Erythroblast (primary cell): ENCODE measurements around the gene TTLL5.
A peak's percentile ranks its signal among the peaks of the same experiment; 100 is the strongest.

Experiments
- DNase-seq, 2 experiments: peaks; one replicate each; lab custom pipeline; 2025; lab: John Stamatoyannopoulos, UW
- GATA1 ChIP-seq: IDR thresholded peaks from 2 replicates; pipeline ENCODE4 v1.6.1; 2011; ENCODE audit warnings: low read depth, mild to moderate bottlenecking, control low read depth, low read length, moderate library complexity
- POLR2A ChIP-seq: IDR thresholded peaks from 2 replicates; pipeline ENCODE4 v1.6.1; 2011; ENCODE audit warnings: mild to moderate bottlenecking, low read length

Gene TTLL5

GRCh38 chr14:75968456-75968855 is 307.4 kb downstream of the TTLL5 start:
- DNase-seq = no peak
- no peak for TF ChIP-seq GATA1
- TF ChIP-seq POLR2A = no peak

DNA sequence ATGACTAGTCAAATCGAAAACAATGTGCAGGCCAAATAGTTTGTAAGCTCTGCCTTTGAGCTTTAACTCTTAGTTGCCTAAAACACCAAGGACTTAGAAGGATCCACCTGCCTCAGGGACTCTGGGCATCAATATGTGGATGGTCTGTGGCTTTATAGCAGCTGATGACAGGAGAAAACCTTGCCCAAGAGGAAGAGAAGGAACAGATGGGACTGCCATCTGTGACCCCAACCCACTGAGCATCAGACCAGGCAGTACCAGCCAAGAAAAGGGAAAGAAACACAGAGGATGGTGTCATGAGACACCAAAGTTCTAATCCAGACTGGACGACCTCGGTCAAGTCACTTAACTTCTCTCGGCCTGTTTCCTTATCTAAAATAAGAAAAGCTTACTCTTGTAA is 308.1 kb downstream of the TTLL5 start:
- DNase-seq = no peak

DNA sequence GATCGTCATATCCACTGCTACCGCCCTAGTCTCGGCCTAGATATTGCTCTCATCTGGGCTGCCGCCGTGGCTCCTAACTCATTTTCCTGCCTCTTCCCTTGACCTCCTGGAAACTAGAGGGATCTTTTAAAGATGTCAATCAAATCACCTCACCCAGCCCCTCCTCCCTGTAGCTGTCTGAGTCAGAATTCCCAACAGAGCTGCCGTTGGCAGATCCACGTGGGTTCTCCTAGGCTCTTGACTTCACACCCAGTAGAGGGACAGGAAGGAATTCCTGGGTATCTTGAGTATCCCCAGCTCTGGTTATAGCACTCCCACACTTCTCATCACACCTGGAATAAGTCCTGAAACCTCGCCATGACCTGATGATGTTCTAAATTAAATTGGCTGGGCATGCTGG is 308.8 kb downstream of the TTLL5 start:
- TF ChIP-seq POLR2A (no peak), GATA1 (no peak)
- DNase-seq = no peak

More for the DNA sequence above, 308.1 kb downstream of the TTLL5 start:
- TF ChIP-seq POLR2A = no peak
- TF ChIP-seq GATA1 = no peak

- TF ChIP-seq GATA1 = no peak
- TF ChIP-seq POLR2A = no peak
- no peak for DNase-seq
These were observed 309.9 kb downstream of the TTLL5 start for GRCh38 chr14:75970989-75971388.

DNA sequence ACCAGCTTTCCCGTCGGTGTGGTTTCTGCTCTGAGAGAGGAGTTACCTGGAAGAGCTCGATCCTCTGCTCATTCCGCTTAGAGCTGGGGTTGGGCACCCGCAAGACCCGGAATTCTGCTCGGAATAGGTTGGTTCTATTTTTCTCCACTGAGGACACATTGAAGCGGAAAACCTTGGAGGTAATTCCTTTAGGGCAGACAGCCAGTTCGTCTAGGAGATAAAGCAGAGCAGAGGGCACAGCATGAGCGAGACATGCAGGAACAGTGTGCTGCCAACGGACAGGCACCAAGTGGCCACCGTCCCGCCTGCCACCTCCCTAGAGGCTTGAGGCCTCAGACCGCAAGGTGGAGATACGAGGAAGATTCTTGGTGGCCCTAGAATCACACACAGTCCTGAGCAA is 310.5 kb downstream of the TTLL5 start:
- DNase-seq = no peak
- TF ChIP-seq POLR2A = no peak
- no peak for TF ChIP-seq GATA1

GRCh38 chr14:75972801-75973421 is 311.9 kb downstream of the TTLL5 start:
- no peak for DNase-seq
- TF ChIP-seq GATA1 = no peak
- TF ChIP-seq POLR2A = no peak

DNA sequence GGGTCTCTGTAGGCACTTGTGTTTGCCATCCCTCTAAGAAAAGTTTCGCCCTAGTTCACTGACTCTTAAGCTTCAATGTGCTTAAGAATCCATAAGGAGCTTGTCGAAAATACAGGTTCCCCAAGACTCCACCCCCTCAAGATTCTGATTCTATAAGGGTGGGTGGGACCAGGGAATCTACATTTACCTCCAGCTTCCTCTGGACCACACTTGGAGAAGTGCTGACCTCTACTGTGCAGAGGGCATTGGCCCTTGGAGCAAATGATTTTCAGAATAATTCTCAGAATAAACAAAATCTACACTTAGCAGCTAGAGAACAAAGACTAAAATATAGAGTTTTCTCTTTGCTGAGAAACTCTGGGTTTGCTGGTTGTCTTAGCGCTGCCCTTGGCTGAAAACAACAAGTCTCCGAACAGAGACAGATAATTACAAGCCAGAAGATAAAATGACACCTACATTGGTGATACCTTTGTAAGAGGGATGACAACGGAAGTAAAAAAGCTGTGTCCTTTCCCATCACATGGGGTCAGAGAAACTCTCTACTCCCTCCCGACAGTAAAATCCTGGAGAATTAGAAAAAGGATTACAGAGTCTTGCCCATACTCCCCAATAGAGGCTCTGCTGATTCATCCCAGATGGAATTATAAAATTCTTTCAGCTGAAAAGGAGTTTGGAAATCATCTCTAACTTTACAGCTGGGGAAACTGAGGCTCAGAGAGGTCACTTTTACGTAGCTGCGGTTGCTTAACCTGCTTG is 316.0 kb downstream of the TTLL5 start:
- DNase-seq = no peak
- TF ChIP-seq POLR2A = no peak
- no peak for TF ChIP-seq GATA1

DNA sequence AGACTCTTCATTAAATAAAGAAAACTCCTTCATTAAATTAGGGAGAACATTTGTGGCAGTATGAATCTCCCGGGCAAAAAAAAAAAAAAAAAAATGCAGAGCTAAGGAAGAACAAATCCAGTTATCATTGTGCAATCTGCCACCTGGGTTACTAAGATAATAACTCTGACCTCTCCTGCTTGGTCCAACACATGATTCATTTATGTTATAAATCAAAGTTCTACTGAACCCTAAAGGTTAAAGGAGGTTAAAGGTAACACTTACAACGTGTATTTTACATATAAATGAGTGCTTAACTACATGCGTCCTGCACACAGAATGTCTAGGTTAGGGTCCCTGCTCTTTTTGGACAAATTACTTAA is 316.5 kb downstream of the TTLL5 start:
- no peak for DNase-seq
- TF ChIP-seq GATA1 (no peak), POLR2A (no peak)

GRCh38 chr14:75978249-75978731 is 317.2 kb downstream of the TTLL5 start:
- no peak for DNase-seq
- no peak for TF ChIP-seq GATA1
- TF ChIP-seq POLR2A = no peak

DNA sequence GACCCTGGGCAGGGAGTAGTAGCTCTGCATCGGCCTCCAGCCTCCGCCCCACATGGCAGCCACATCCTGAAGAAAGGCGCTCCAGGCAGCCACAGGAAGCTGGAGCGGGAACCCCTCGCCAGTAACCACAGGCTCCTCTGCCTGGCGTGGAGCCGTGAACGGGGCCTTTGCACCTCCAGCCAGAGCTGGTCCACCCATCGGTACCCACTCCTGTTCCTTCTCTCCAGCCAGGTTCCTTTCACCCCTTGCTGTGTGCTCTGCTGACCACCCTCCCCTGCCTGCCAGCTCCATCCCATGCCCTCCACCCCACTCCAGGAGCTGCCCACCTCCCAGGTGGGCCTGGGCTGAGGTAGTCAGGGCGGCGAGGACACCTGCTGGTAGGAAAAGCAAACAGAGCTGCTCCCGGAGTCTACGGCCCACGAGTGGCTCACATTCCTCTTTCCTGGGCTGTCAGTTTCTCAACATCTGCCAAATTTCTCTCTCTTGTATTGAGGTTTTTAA is 318.1 kb downstream of the TTLL5 start:
- DNase-seq = peak in 1 of 2 experiments; percentile 19
- no peak for TF ChIP-seq GATA1
- no peak for TF ChIP-seq POLR2A

DNA sequence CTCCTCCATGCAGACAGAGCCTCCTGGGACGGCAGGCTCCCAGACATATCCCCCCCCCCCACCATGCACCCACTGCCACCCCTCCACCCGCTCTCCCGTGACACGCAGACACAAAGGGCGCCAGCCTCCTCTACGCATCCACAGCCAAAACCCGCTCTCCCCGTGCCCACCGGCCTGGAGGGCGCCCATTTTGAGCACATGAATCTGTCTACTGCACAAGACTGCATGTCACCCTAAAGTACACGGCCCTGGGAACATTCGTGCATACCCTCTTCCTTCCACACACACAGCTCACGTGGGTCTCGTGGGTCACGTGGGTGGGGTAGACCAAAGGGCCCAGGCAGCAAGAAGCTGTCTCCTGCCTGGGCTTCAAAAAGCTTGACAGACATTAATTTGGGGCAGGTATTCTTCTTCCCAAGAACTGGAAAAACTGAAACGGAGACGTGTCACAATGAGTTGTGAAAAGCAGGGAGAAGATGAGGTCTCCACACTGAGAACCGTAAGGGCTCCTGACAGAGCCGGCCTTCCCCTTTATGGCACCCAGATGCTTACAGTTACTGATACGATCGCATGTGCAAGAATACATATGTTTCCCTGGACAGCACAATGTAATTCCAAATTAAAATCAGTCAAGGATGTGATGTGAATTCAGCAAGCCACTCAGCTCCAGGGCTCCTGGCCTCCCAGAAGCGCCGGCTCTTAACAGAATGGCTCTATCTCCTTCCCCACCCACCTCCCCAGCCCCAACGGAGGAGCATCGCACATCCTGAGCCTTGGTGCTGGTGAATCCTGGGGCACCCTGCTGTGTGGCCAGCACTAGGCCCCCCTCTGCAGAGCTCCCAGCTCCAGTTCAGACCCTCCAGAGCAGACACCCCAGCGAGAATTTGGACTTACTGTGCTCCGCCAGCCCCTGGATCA is 318.9 kb downstream of the TTLL5 start:
- TF ChIP-seq POLR2A (no peak), GATA1 (no peak)
- no peak for DNase-seq

DNA sequence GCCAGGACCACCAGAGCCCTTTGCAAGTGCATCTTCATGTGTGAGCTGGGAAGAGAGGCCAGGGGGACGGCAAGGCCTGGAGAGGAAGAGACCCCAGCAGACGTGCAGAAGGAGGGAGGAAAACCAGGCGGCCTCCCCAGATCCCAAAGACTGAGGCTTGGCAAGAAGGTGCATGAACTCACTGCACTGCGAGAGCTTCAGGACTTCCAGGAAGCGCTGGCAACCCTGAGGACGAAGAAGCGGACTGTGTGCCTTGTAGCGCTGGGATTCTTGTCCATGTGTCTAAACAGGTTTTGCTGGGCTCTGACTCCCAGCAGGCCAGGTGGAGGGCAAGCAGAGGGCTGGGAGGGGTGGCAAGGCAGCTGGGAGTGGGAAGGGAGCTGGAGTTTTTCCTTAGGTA is 319.8 kb downstream of the TTLL5 start:
- DNase-seq = no peak
- TF ChIP-seq GATA1 = no peak
- TF ChIP-seq POLR2A = no peak
